HepG2 (cell line): ENCODE results near the gene FMNL1. TPM values are rescaled to one million over a fixed set of nuclear protein-coding genes. Genes with fewer than 3 reads are reported as not detected.

ENCODE experiments used
- ATRX ChIP-seq: sonication (generic); formaldehyde crosslinking; IDR thresholded peaks from 2 replicates; pipeline ENCODE4 v1.4.0; 2020; ENCODE audit warnings: missing genetic modification reagents, borderline replicate concordance
- CCAR2 ChIP-seq: fragments of 200-400 bp; formaldehyde crosslinking; optimal IDR thresholded peaks from 2 replicates; pipeline ENCODE3; 2018; ENCODE audit warnings: low read depth, mild to moderate bottlenecking, low read length, moderate library complexity
- FLYWCH1 ChIP-seq: sonication (generic); formaldehyde crosslinking; IDR thresholded peaks from 2 replicates; pipeline ENCODE4 v1.8.1; 2023; ENCODE audit warnings: mild to moderate bottlenecking, missing genetic modification reagents
- GTF3A ChIP-seq: sonication (generic); formaldehyde crosslinking; conservative IDR thresholded peaks from 2 replicates; pipeline ENCODE4 v1.4.0; 2020; ENCODE audit warnings: mild to moderate bottlenecking, missing genetic modification reagents
- HOXA5 ChIP-seq: sonication (generic); formaldehyde crosslinking; IDR thresholded peaks from 2 replicates; pipeline ENCODE4 v1.4.0; 2020; ENCODE audit warnings: missing genetic modification reagents
- JARID2 ChIP-seq: sonication (generic); formaldehyde crosslinking; IDR thresholded peaks from 2 replicates; pipeline ENCODE4 v1.8.1; 2023; ENCODE audit warnings: missing genetic modification reagents, inconsistent platforms; ENCODE audit not compliant: insufficient replicate concordance
- NR2C2 ChIP-seq: sonication (generic); formaldehyde crosslinking; IDR thresholded peaks from 2 replicates; pipeline ENCODE4 v1.4.0; 2020; ENCODE audit warnings: missing genetic modification reagents, mild to moderate bottlenecking, moderate library complexity, borderline replicate concordance
- PRPF4 ChIP-seq: fragments of 200-400 bp; formaldehyde crosslinking; IDR thresholded peaks from 2 replicates; pipeline ENCODE4 v1.6.1; 2016; ENCODE audit warnings: low read length, low read depth; ENCODE audit not compliant: poor library complexity, severe bottlenecking
- SAP130 ChIP-seq: IDR thresholded peaks from 2 replicates; pipeline ENCODE4 v1.6.1; 2016; ENCODE audit warnings: low read depth
- SMAD9 ChIP-seq: sonication (generic); formaldehyde crosslinking; IDR thresholded peaks from 2 replicates; pipeline ENCODE4 v1.5.1; 2020; ENCODE audit warnings: mild to moderate bottlenecking, missing genetic modification reagents
- SYNCRIP ChIP-seq: fragments of 200-400 bp; formaldehyde crosslinking; IDR thresholded peaks from 2 replicates; pipeline ENCODE4 v1.6.1; 2018; ENCODE audit warnings: mild to moderate bottlenecking, low read depth, low read length; ENCODE audit not compliant: insufficient read depth
- TBX3 ChIP-seq: fragments of 450-650 bp; IDR thresholded peaks from 2 replicates; pipeline ENCODE4 v1.6.1; 2017; ENCODE audit warnings: antibody characterized with exemption, mild to moderate bottlenecking, inconsistent platforms, borderline replicate concordance
- ZFY ChIP-seq: sonication (generic); formaldehyde crosslinking; IDR thresholded peaks from 2 replicates; pipeline ENCODE4 v1.4.0; 2020; ENCODE audit warnings: missing genetic modification reagents
- ZNF24 ChIP-seq: fragments of 450-650 bp; IDR thresholded peaks from 2 replicates; pipeline ENCODE4 v1.6.1; 2017; ENCODE audit warnings: antibody characterized with exemption, mild to moderate bottlenecking
- ZNF501 ChIP-seq: sonication (generic); formaldehyde crosslinking; IDR thresholded peaks from 2 replicates; pipeline ENCODE4 v1.5.1; 2020; ENCODE audit warnings: mild to moderate bottlenecking, moderate library complexity, missing genetic modification reagents
- ZNF570 ChIP-seq: sonication (generic); formaldehyde crosslinking; IDR thresholded peaks from 2 replicates; pipeline ENCODE4 v1.4.0; 2020; ENCODE audit warnings: mild to moderate bottlenecking, missing genetic modification reagents, borderline replicate concordance
- ZNF770 ChIP-seq: sonication (generic); formaldehyde crosslinking; IDR thresholded peaks from 2 replicates; pipeline ENCODE4 v1.5.0; 2020; ENCODE audit warnings: mild to moderate bottlenecking, missing genetic modification reagents
- ZNF891 ChIP-seq: sonication (generic); formaldehyde crosslinking; IDR thresholded peaks from 2 replicates; pipeline ENCODE4 v1.5.0; 2020; ENCODE audit warnings: mild to moderate bottlenecking, missing genetic modification reagents
- polyA plus RNA-seq, 8 experiments: library from polyadenylated mRNA; depleted of rRNA in 3 of 8; stranded (reverse) in 7 of 8; unstranded in 1 of 8; fragments of >200 nt; fragmentation: Illumina TruSeq in 4 of 8; extraction: Trizol in 4 of 8; gene quantifications; 2 replicates each; pipeline versions ENCODE4 v1.2.1 to v1.2.3, GENCODE V29; 2011 to 2016; ENCODE audit warnings: low read depth in 4 of 8, missing spikeins in 1 of 8, mixed read lengths in 1 of 8; ENCODE audit not compliant: insufficient read depth in 1 of 8
- total RNA-seq, 5 experiments: library from RNA; depleted of rRNA; stranded (reverse); fragments of >200 nt; fragmentation: Illumina TruSeq; extraction: Trizol; gene quantifications; 2 replicates each; pipeline ENCODE4 v1.2.3, GENCODE V29; 2016; ENCODE audit warnings: low read depth in 1 of 5
- TF ChIP-seq, protein P1 (sequence below): sonication (generic); formaldehyde crosslinking; IDR thresholded peaks from 2 replicates; pipeline ENCODE4 v1.9.0; 2021; ENCODE audit warnings: missing genetic modification reagents, borderline replicate concordance
- TF ChIP-seq, protein P2 (sequence below): IDR thresholded peaks from 2 replicates; pipeline ENCODE4 v1.6.1; 2012; ENCODE audit warnings: low read length, improper control_type of control experiment
- TF ChIP-seq, protein P3 (sequence below), 2 experiments: sonication (generic) in 1 of 2; formaldehyde crosslinking in 1 of 2; IDR thresholded peaks; 2 replicates each; pipeline versions ENCODE4 v1.4.0 to v1.6.1; 2018 to 2020; ENCODE audit warnings: missing genetic modification reagents in 2 of 2, borderline replicate concordance in 1 of 2, low read depth in 1 of 2, mild to moderate bottlenecking in 1 of 2, missing biosample characterization in 1 of 2

FMNL1 gene
- total and polyA plus RNA-seq, 2 of the 13 experiments (the other 11 are each of a cell fraction or from before 2014, with no cell fraction given): 0.53 to 0.70 TPM

DNA sequence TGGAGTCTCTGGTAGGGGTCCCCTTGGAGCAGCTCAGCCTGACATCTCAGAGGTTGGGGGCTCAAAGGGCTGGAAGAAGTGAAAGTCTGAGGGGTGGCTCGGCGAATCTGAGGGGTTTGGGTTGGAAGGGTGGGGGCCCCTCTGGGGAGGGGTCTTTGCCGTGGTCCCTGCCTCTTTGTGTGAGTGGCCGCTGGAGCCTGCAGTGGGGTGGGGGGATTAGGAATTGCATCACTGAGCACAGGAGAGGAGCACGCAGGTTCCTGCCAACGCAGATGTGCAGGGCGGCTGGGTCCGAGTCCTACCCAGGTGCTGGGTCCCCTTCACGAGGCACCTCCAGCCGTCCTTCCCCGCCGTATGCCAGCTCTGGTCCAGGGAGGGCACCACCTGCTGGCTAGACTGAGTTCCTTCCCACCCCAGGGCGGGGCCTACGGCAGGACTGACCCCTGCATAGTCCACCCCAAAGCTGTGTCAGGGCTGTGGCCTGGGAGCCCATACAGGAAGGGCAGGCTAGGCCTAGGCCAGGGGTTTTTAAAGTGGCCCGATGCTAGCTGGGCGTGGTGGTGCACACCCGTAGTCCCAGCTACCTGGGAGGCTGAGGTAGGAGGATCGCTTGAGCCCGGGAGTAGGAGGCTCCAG lies 9.9 kb downstream of the FMNL1 start (continued):
- peak; percentile 80 for TF ChIP-seq ZNF770 (CRISPR knock-in tag)
- no peak for TF ChIP-seq ATRX (CRISPR knock-in tag)
- TF ChIP-seq PRPF4: no peak
- peak; percentile 29; the same call in 1 of the 2 replicates for TF ChIP-seq ZNF891 (CRISPR knock-in tag)
- TF ChIP-seq HOXA5: 0 out of 2 replicates have a peak, but pooled peaks have one; percentile 40
- peak; percentile 46 for TF ChIP-seq ZFY
- no peak for TF ChIP-seq ZNF570 (CRISPR knock-in tag)
- TF ChIP-seq GTF3A: peak; percentile 55; the same call in 1 of the 2 replicates
- no peak for TF ChIP-seq ZNF501
- TF ChIP-seq JARID2 (CRISPR knock-in tag): no peak
- no peak for TF ChIP-seq FLYWCH1
- no peak for TF ChIP-seq SMAD9
- TF ChIP-seq SYNCRIP: no peak
- peak; percentile 46 for TF ChIP-seq SAP130 (CRISPR knock-in tag)
- TF ChIP-seq TBX3: no peak
- TF ChIP-seq, protein P1, sequence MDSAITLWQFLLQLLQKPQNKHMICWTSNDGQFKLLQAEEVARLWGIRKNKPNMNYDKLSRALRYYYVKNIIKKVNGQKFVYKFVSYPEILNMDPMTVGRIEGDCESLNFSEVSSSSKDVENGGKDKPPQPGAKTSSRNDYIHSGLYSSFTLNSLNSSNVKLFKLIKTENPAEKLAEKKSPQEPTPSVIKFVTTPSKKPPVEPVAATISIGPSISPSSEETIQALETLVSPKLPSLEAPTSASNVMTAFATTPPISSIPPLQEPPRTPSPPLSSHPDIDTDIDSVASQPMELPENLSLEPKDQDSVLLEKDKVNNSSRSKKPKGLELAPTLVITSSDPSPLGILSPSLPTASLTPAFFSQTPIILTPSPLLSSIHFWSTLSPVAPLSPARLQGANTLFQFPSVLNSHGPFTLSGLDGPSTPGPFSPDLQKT: no peak
- TF ChIP-seq, protein P2, sequence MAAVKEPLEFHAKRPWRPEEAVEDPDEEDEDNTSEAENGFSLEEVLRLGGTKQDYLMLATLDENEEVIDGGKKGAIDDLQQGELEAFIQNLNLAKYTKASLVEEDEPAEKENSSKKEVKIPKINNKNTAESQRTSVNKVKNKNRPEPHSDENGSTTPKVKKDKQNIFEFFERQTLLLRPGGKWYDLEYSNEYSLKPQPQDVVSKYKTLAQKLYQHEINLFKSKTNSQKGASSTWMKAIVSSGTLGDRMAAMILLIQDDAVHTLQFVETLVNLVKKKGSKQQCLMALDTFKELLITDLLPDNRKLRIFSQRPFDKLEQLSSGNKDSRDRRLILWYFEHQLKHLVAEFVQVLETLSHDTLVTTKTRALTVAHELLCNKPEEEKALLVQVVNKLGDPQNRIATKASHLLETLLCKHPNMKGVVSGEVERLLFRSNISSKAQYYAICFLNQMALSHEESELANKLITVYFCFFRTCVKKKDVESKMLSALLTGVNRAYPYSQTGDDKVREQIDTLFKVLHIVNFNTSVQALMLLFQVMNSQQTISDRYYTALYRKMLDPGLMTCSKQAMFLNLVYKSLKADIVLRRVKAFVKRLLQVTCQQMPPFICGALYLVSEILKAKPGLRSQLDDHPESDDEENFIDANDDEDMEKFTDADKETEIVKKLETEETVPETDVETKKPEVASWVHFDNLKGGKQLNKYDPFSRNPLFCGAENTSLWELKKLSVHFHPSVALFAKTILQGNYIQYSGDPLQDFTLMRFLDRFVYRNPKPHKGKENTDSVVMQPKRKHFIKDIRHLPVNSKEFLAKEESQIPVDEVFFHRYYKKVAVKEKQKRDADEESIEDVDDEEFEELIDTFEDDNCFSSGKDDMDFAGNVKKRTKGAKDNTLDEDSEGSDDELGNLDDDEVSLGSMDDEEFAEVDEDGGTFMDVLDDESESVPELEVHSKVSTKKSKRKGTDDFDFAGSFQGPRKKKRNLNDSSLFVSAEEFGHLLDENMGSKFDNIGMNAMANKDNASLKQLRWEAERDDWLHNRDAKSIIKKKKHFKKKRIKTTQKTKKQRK: no peak
- TF ChIP-seq CCAR2: no peak
- TF ChIP-seq, protein P3, sequence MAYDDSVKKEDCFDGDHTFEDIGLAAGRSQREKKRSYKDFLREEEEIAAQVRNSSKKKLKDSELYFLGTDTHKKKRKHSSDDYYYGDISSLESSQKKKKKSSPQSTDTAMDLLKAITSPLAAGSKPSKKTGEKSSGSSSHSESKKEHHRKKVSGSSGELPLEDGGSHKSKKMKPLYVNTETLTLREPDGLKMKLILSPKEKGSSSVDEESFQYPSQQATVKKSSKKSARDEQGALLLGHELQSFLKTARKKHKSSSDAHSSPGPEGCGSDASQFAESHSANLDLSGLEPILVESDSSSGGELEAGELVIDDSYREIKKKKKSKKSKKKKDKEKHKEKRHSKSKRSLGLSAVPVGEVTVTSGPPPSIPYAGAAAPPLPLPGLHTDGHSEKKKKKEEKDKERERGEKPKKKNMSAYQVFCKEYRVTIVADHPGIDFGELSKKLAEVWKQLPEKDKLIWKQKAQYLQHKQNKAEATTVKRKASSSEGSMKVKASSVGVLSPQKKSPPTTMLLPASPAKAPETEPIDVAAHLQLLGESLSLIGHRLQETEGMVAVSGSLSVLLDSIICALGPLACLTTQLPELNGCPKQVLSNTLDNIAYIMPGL (CRISPR knock-in tag; IDR thresholded peaks at IDR 0.05; ENCODE audit: borderline replicate concordance in 1 of 2, low read depth in 1 of 2): peak; percentile 79 to 89
- TF ChIP-seq NR2C2: no peak
- no peak for TF ChIP-seq ZNF24
